NCI-H510A (cell line): ENCODE data around the gene CPSF3.

Experiments used
- DNase-seq: peaks from one replicate; lab custom pipeline; 2025; lab: John Stamatoyannopoulos, UW

The CPSF3 gene

GRCh38 chr2:9518163-9518562 lies 94.7 kb downstream of the CPSF3 start:
- DNase-seq: no peak

GRCh38 chr2:9518780-9519179 lies 95.3 kb downstream of the CPSF3 start:
- no peak for DNase-seq

GRCh38 chr2:9519250-9519649 lies 95.8 kb downstream of the CPSF3 start:
- no peak for DNase-seq
